Measurements from ENCODE around the gene DENND2A.
"Not testable (repeated sequence)": the region's sequence is repeated elsewhere in the genome, so short reads cannot be mapped to it uniquely, and the experiment has no call there.

The DENND2A gene

GRCh38 chr7:140668641-140669040 is 28.0 kb upstream of the DENND2A start:
- peaks cover 10% of the 10 kb centered on the region for H3K4me1 ChIP-seq (ENCODE audit: control insufficient read depth, low read length)
- peaks cover 3% of the 10 kb centered on the region for H3K36me3 ChIP-seq (ENCODE audit: control insufficient read depth, low read length)
- H3K9me2 ChIP-seq (replicated peaks; ENCODE audit: control insufficient read depth, low read length), result no peaks in the 10 kb centered on the region
- H3F3A ChIP-seq (ENCODE audit: control insufficient read depth, insufficient read depth), result peaks cover 5% of the 10 kb centered on the region
- H3K9me3 ChIP-seq (ENCODE audit: control insufficient read depth, insufficient read depth, low read length), result no peaks in the 10 kb centered on the region
- H3K27ac ChIP-seq (ENCODE audit: low read depth, low read length), result no peak overlapping the region
- H3K4me2 ChIP-seq (ENCODE audit: low read length), result no peak overlapping the region
- H4K20me1 ChIP-seq (ENCODE audit: control insufficient read depth, insufficient read depth, low read depth, low read length), result no peaks in the 10 kb centered on the region
- no peaks in the 10 kb centered on the region for H3K27me3 ChIP-seq (ENCODE audit: control insufficient read depth, low read length)
- peaks cover 7% of the 10 kb centered on the region for H3K79me2 ChIP-seq (ENCODE audit: control insufficient read depth, low read length)
- TF ChIP-seq CTCF (IDR thresholded peaks at IDR 0.05; ENCODE audit: low read depth, low read length, poor library complexity, severe bottlenecking) (no peak), EZH2phosphoT487 (IDR thresholded peaks at IDR 0.05; ENCODE audit: borderline replicate concordance, low read length) (no peak)
- H3K4me3 ChIP-seq (ENCODE audit: low read length), result no peak overlapping the region

GRCh38 chr7:140667476-140667875 is 26.9 kb upstream of the DENND2A start:
- no peaks in the 10 kb centered on the region for H3K36me3 ChIP-seq (ENCODE audit: control insufficient read depth, low read length)
- no peak overlapping the region for H3K4me2 ChIP-seq (ENCODE audit: low read length)
- no peaks in the 10 kb centered on the region for H3K9me2 ChIP-seq (replicated peaks; ENCODE audit: control insufficient read depth, low read length)
- no peaks in the 10 kb centered on the region for H3K27me3 ChIP-seq (ENCODE audit: control insufficient read depth, low read length)
- H3F3A ChIP-seq (ENCODE audit: control insufficient read depth, insufficient read depth), result peaks cover 3% of the 10 kb centered on the region; the same call in 1 of the 2 replicates
- H3K4me1 ChIP-seq (ENCODE audit: control insufficient read depth, low read length), result peaks cover 8% of the 10 kb centered on the region
- TF ChIP-seq CTCF (IDR thresholded peaks at IDR 0.05; ENCODE audit: low read depth, low read length, poor library complexity, severe bottlenecking) (no peak), EZH2phosphoT487 (IDR thresholded peaks at IDR 0.05; ENCODE audit: borderline replicate concordance, low read length) (no peak)
- no peaks in the 10 kb centered on the region for H4K20me1 ChIP-seq (ENCODE audit: control insufficient read depth, insufficient read depth, low read depth, low read length)
- H3K4me3 ChIP-seq (ENCODE audit: low read length), result no peak overlapping the region
- H3K79me2 ChIP-seq (ENCODE audit: control insufficient read depth, low read length), result no peaks in the 10 kb centered on the region
- no peak overlapping the region for H3K27ac ChIP-seq (ENCODE audit: low read depth, low read length)
- H3K9me3 ChIP-seq (ENCODE audit: control insufficient read depth, insufficient read depth, low read length), result no peaks in the 10 kb centered on the region

GRCh38 chr7:140662938-140663337 is 22.3 kb upstream of the DENND2A start:
- H4K20me1 ChIP-seq (ENCODE audit: control insufficient read depth, insufficient read depth, low read depth, low read length); H3K4me2 ChIP-seq (ENCODE audit: low read length): not testable (repeated sequence)

GRCh38 chr7:140661124-140661523 is 20.5 kb upstream of the DENND2A start:
- H3K4me3 ChIP-seq (ENCODE audit: low read length), result no peak overlapping the region
- TF ChIP-seq CTCF (IDR thresholded peaks at IDR 0.05; ENCODE audit: low read depth, low read length, poor library complexity, severe bottlenecking) (no peak), EZH2phosphoT487 (IDR thresholded peaks at IDR 0.05; ENCODE audit: borderline replicate concordance, low read length) (no peak)
- H3K9me3 ChIP-seq (ENCODE audit: control insufficient read depth, insufficient read depth, low read length), result no peaks in the 10 kb centered on the region
- no peaks in the 10 kb centered on the region for H3K36me3 ChIP-seq (ENCODE audit: control insufficient read depth, low read length)
- H3K27me3 ChIP-seq (ENCODE audit: control insufficient read depth, low read length), result peaks cover 19% of the 10 kb centered on the region
- H3K79me2 ChIP-seq (ENCODE audit: control insufficient read depth, low read length), result no peaks in the 10 kb centered on the region
- H3K4me2 ChIP-seq (ENCODE audit: low read length), result no peak overlapping the region
- H3K4me1 ChIP-seq (ENCODE audit: control insufficient read depth, low read length), result peaks cover 9% of the 10 kb centered on the region
- H4K20me1 ChIP-seq (ENCODE audit: control insufficient read depth, insufficient read depth, low read depth, low read length), result no peaks in the 10 kb centered on the region
- no peaks in the 10 kb centered on the region for H3K9me2 ChIP-seq (replicated peaks; ENCODE audit: control insufficient read depth, low read length)
- H3K27ac ChIP-seq (ENCODE audit: low read depth, low read length), result no peak overlapping the region
- H3F3A ChIP-seq (ENCODE audit: control insufficient read depth, insufficient read depth), result no peaks in the 10 kb centered on the region

More at GRCh38 chr7:140662938-140663337, 22.3 kb upstream of the DENND2A start:
- H3K4me3 ChIP-seq (ENCODE audit: low read length); H3K9me3 ChIP-seq (ENCODE audit: control insufficient read depth, insufficient read depth, low read length); H3F3A ChIP-seq (ENCODE audit: control insufficient read depth, insufficient read depth); H3K9me2 ChIP-seq (replicated peaks; ENCODE audit: control insufficient read depth, low read length); H3K36me3 ChIP-seq (ENCODE audit: control insufficient read depth, low read length); H3K79me2 ChIP-seq (ENCODE audit: control insufficient read depth, low read length); H3K27ac ChIP-seq (ENCODE audit: low read depth, low read length); H3K4me1 ChIP-seq (ENCODE audit: control insufficient read depth, low read length): not testable (repeated sequence)
- peaks cover 16% of the 10 kb centered on the region for H3K27me3 ChIP-seq (ENCODE audit: control insufficient read depth, low read length)

Data from DOHH2 (cell line).